KMS-11 (cell line): Measurements from ENCODE around the gene PSMC1.

ENCODE experiments used
- H2AFZ ChIP-seq: fragments of 200-600 bp; sonication (generic); 2 replicates; pipeline ENCODE4 v1.6.1; 2016; ENCODE audit warnings: antibody characterized with exemption, mixed run types, low read depth
- H3K27ac ChIP-seq: fragments of 200-600 bp; sonication (generic); 2 replicates; pipeline ENCODE4 v1.6.1; 2016; ENCODE audit warnings: mild to moderate bottlenecking, mixed run types
- H3K27me3 ChIP-seq: fragments of 200-600 bp; sonication (generic); 2 replicates; pipeline ENCODE4 v1.6.1; 2017; ENCODE audit warnings: mild to moderate bottlenecking, low read depth, mixed run types, moderate library complexity; ENCODE audit not compliant: insufficient read depth
- H3K36me3 ChIP-seq: fragments of 200-600 bp; sonication (generic); 2 replicates; pipeline ENCODE4 v1.6.1; 2017; ENCODE audit warnings: mild to moderate bottlenecking, mixed run types; ENCODE audit not compliant: insufficient read depth
- H3K4me1 ChIP-seq: fragments of 200-600 bp; sonication (generic); 2 replicates; pipeline ENCODE4 v1.6.1; 2016; ENCODE audit warnings: mild to moderate bottlenecking, low read depth, mixed run types; ENCODE audit not compliant: poor library complexity, severe bottlenecking
- H3K4me2 ChIP-seq: fragments of 200-600 bp; sonication (generic); 2 replicates; pipeline ENCODE4 v1.7.0; 2016; ENCODE audit warnings: mild to moderate bottlenecking, mixed run types
- H3K4me3 ChIP-seq: fragments of 200-600 bp; sonication (generic); IDR thresholded peaks from 2 replicates; pipeline ENCODE4 v1.6.1; 2017; ENCODE audit warnings: low read depth, low read length, mixed read lengths; ENCODE audit not compliant: insufficient read depth
- H3K79me2 ChIP-seq: fragments of 200-600 bp; sonication (generic); 2 replicates; pipeline ENCODE4 v1.6.1; 2016; ENCODE audit warnings: low read depth, mixed run types; ENCODE audit not compliant: insufficient read depth
- H3K9ac ChIP-seq: fragments of 200-600 bp; sonication (generic); 2 replicates; pipeline ENCODE4 v1.6.1; 2016; ENCODE audit warnings: mild to moderate bottlenecking, mixed run types
- H4K20me1 ChIP-seq: fragments of 200-600 bp; sonication (generic); 2 replicates; pipeline ENCODE4 v1.6.1; 2016; ENCODE audit warnings: mild to moderate bottlenecking, mixed run types; ENCODE audit not compliant: insufficient read depth
- TF ChIP-seq, protein P1 (sequence below): fragments of 200-600 bp; sonication (generic); conservative IDR thresholded peaks from 2 replicates; pipeline ENCODE4 v1.6.1; 2017; ENCODE audit warnings: low read depth, mild to moderate bottlenecking, antibody characterized with exemption, low read length, moderate library complexity, mixed read lengths

PSMC1 gene

DNA sequence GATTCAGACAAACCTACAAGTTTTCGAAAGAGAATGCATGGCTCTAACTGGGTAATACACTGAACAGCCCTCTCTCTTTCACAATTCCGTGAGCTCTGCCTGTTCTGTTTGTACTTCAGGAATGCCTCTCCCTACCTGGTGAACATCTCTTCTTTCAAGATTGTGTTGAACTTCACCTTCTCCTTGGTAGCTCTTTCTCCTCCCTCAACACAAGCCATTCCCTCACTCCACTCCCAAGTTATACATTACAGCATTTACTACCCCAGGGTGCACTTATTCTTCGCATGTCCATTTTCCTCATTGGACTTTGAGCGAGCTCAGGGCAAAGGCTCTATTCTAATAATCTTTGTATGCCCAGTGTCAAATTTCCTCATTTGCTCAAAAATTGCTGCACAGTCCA is 47.1 kb downstream of the PSMC1 start:
- H3K27ac ChIP-seq = no peak overlapping the region
- H3K4me1 ChIP-seq = no peaks in the 10 kb centered on the region
- no peaks in the 10 kb centered on the region for H3K79me2 ChIP-seq
- H3K9ac ChIP-seq = no peak overlapping the region
- H3K27me3 ChIP-seq = no peaks in the 10 kb centered on the region
- TF ChIP-seq, protein P1, sequence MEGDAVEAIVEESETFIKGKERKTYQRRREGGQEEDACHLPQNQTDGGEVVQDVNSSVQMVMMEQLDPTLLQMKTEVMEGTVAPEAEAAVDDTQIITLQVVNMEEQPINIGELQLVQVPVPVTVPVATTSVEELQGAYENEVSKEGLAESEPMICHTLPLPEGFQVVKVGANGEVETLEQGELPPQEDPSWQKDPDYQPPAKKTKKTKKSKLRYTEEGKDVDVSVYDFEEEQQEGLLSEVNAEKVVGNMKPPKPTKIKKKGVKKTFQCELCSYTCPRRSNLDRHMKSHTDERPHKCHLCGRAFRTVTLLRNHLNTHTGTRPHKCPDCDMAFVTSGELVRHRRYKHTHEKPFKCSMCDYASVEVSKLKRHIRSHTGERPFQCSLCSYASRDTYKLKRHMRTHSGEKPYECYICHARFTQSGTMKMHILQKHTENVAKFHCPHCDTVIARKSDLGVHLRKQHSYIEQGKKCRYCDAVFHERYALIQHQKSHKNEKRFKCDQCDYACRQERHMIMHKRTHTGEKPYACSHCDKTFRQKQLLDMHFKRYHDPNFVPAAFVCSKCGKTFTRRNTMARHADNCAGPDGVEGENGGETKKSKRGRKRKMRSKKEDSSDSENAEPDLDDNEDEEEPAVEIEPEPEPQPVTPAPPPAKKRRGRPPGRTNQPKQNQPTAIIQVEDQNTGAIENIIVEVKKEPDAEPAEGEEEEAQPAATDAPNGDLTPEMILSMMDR = no peak
- H4K20me1 ChIP-seq = no peaks in the 10 kb centered on the region
- no peak overlapping the region for H3K4me3 ChIP-seq
- H2AFZ ChIP-seq = no peak overlapping the region
- H3K4me2 ChIP-seq = no peak overlapping the region
- no peaks in the 10 kb centered on the region for H3K36me3 ChIP-seq

DNA sequence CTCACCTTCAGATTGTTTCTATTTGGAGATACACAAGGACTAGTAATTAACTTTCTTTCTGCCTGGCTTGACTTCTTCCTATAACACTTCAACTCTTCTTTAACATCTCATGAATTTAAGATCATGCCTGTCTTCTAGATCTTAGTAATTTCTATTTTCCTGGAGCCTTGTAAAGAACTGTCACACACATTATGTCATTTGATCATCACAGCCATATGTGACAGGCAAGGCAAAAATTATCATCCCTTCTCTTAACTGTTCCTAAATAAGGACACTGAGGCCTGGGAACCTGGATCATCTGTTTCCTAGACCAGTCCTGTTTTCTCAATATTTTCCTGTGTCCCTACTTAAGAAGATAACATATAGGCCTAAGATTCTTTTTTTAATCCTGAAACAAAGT is 48.1 kb downstream of the PSMC1 start:
- no peak overlapping the region for H3K27ac ChIP-seq
- no peaks in the 10 kb centered on the region for H3K36me3 ChIP-seq
- no peaks in the 10 kb centered on the region for H3K4me1 ChIP-seq

DNA sequence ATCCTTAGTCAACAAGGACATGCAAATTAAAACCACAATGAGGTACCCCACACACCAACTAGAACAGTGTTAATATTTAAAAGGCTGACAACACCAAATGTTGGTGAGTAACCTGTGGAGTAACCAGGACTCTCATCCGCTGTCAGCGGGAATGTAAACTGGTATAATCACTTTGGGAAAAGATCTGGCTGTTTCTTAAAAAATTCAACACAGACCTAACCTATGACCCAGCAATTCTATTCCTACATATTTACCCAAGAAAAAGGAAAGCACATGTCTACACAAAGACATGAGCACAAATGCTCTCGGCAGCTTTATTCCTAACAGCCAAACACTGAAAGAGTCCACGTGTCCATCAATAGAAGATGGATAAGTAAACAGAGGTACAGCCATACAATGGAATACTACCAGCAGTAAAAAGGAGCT is 48.8 kb downstream of the PSMC1 start:
- Histone ChIP-seq H3K9ac (no peak overlapping the region), H3K27me3 (no peaks in the 10 kb centered on the region), H3K4me2 (no peak overlapping the region), H4K20me1 (no peaks in the 10 kb centered on the region), H3K79me2 (no peaks in the 10 kb centered on the region), H3K4me1 (no peaks in the 10 kb centered on the region), H3K4me3 (no peak overlapping the region), H3K27ac (no peak overlapping the region), H3K36me3 (no peaks in the 10 kb centered on the region), H2AFZ (no peak overlapping the region)
- TF ChIP-seq, protein P1 = no peak

More for the DNA sequence above, 48.1 kb downstream of the PSMC1 start:
- TF ChIP-seq, protein P1 = no peak
- no peaks in the 10 kb centered on the region for H4K20me1 ChIP-seq
- no peak overlapping the region for H3K9ac ChIP-seq
- no peaks in the 10 kb centered on the region for H3K79me2 ChIP-seq
- no peak overlapping the region for H3K4me2 ChIP-seq
- H3K4me3 ChIP-seq = no peak overlapping the region
- H2AFZ ChIP-seq = no peak overlapping the region
- H3K27me3 ChIP-seq = no peaks in the 10 kb centered on the region

DNA sequence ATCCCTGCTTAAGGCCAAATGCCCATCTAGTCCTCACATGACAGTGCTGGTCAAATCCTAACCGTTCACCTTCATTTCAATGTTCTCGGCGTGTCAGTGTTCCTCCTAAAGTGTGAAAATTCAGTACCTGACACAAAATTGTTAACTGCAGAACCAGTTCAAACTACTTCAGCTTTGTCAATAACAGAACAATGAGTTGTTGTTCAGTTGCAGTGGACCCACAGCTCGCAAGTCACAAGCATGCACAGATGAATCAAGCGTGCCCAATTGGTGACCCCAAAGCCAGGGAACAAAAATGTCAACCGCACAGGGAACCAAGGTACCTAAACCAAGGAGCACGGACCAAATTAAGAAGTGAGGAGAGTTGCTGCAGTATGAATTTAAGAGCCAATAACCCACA is 52.2 kb downstream of the PSMC1 start:
- H4K20me1 ChIP-seq = no peaks in the 10 kb centered on the region

More for the DNA sequence above, 52.2 kb downstream of the PSMC1 start:
- Histone ChIP-seq H3K79me2 (no peaks in the 10 kb centered on the region), H3K4me1 (no peaks in the 10 kb centered on the region), H2AFZ (no peak overlapping the region), H3K36me3 (no peaks in the 10 kb centered on the region), H3K4me3 (no peak overlapping the region), H3K9ac (no peak overlapping the region), H3K27me3 (no peaks in the 10 kb centered on the region), H3K4me2 (no peak overlapping the region), H3K27ac (no peak overlapping the region)
- TF ChIP-seq, protein P1 = no peak
